Subcutaneous adipose tissue (tissue), 4 donors: ENCODE measurements around the gene CPEB2. TPM values are rescaled to one million over a fixed set of nuclear protein-coding genes. Genes with fewer than 3 reads are reported as not detected.

Source experiments
- total RNA-seq, 4 donors: library from RNA; depleted of rRNA; stranded (reverse); fragments of >200 nt; gene quantifications; one replicate each; pipeline ENCODE4 v1.1.0, GENCODE V29; 2016
- TF ChIP-seq, protein P1 (sequence below): fragments of 450-650 bp; IDR thresholded peaks from one replicate; pipeline ENCODE4 v1.5.1; 2016; ENCODE audit warnings: low read depth, mild to moderate bottlenecking, control low read depth, antibody characterized with exemption, moderate library complexity

The CPEB2 gene
- total RNA-seq, 4 donors from 2014 or later: 25.8 to 28.1 (median 26.0) TPM

DNA sequence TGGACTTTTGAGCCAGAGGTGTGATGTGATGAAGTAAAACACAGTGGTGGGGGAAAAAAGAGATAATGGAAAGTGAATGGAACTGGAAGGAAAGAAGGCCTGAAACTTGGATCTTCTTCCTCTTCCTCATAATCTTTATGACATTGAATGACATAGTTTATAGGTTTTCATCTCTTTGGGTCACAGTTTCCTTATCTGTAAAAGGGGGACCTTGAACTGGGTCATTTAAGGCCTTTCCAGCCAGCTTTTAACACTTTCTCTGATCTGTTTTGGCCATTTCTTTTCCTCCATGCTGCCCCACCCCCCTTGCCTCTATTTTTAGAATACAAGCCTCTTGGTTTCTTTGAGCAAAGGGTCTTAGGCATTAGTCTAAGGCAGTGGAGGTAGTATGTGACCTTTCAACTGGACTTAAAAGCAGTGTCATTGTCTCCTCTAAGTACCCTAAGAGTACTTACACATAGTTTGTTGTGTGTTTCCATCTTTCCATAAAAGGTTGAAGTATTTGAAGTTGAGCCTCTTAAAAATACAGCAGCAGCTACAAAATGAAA, 7.8 kb downstream of the CPEB2 start:
- TF ChIP-seq, protein P1, sequence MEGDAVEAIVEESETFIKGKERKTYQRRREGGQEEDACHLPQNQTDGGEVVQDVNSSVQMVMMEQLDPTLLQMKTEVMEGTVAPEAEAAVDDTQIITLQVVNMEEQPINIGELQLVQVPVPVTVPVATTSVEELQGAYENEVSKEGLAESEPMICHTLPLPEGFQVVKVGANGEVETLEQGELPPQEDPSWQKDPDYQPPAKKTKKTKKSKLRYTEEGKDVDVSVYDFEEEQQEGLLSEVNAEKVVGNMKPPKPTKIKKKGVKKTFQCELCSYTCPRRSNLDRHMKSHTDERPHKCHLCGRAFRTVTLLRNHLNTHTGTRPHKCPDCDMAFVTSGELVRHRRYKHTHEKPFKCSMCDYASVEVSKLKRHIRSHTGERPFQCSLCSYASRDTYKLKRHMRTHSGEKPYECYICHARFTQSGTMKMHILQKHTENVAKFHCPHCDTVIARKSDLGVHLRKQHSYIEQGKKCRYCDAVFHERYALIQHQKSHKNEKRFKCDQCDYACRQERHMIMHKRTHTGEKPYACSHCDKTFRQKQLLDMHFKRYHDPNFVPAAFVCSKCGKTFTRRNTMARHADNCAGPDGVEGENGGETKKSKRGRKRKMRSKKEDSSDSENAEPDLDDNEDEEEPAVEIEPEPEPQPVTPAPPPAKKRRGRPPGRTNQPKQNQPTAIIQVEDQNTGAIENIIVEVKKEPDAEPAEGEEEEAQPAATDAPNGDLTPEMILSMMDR: no peak

DNA sequence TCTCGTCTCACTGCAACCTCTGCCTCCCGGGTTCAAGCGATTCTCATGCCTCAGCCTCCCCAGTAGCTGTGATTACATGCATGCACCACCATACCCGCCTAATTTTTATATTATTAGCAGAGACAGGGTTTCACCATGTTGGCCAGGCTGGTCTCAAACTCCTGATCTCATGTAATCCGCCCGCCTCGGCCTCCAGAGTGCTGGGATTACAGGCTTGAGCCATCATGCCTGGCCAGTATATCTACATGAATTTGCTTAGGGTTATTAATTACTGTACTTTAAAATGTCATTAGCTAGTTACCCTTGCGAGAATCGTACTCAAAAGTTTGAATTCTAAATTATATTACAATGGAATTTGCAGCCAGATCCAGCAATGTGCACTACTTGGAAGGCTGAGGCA, 8.9 kb downstream of the CPEB2 start:
- TF ChIP-seq, protein P1: no peak

DNA sequence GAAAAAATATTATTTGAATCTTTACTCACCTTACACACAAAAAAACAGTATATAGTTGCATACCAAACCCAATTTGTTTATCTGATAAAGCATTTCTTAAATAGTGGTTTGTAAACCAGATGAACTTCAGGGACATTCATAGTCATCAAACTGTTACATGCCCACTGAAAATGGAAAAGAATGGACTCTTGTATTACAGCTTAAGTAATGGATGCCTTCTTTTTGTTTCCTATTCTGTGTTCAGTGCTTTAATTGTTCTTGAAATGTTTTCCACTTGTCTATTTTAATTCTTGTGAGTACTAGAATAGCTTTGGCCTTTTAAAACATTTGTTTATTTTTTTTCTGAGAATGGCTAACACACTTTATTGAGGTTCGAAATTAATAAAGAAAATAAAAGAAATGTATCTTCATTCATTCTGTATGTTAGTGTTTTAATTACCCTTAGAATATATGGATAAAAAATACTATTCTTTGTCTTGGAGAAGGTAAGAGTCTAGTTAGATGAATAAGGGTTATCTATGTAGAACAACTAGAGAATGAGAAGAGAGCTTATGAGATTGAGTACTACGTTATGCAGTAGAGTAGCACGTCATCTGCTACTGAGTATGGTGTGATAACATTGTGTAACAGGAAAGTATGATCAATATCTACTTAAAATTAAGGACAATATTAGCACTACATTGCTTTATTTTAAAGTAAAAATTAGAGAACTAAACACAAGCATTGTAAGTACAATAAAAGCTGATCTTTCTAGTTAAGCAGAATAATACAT, 9.9 kb downstream of the CPEB2 start:
- TF ChIP-seq, protein P1: no peak

DNA sequence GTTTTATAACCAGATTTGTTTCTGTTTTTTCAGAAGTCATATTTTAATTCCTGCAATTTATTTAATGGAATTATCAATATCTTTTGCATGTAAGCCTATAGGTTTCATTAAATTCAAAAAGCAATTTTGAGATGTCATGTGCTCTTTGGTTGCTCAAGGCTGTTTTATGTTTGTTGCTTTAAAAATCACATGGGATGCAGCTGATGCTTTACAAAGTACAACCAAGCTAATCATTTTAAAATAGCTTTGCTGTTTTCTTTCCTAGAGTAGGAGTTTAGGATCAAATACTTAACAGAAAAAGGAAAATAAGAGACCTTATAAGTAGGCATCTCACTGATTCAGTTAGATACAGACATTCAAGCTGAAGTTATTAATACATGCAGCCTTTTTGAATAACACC, 11.3 kb downstream of the CPEB2 start:
- TF ChIP-seq, protein P1: no peak

DNA sequence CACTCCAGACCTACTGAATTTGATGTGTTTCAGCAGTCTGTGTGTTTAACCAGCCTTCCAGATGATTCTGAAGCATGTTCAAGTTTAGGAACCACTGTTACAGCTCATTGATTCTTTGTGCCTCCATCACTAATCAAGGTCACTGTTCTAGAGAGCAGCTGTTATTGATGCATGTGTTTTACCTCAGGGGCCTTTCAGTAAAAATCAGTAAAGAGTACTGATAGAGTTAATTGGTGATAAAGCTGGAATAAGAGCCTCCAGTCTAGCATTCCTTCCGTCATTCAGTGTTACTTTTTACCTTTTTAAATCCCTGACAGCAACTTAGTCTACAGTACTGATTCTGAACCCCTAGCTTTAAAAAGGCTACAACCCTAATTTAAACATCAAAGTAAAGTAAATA, 12.9 kb downstream of the CPEB2 start:
- TF ChIP-seq, protein P1: no peak

DNA sequence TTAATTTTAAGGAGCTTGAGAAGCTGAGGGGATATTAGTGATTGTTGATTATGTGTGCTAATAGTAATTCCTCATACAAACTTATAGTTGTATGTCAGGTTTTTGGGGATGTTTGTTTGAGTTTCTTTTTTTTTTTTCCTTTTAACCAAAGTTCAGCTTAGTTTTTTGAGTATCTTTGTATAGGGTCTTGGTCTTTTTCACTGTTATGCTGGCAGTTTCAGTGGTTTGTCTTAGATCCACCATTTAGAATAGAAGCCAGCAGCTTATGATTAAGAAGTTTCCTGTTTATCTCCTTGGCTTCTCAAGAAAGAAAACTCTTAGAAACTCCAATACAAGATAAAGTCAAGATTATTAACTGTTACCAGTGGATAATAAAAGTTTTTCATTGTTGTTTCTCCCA, 16.1 kb downstream of the CPEB2 start:
- TF ChIP-seq, protein P1: no peak

DNA sequence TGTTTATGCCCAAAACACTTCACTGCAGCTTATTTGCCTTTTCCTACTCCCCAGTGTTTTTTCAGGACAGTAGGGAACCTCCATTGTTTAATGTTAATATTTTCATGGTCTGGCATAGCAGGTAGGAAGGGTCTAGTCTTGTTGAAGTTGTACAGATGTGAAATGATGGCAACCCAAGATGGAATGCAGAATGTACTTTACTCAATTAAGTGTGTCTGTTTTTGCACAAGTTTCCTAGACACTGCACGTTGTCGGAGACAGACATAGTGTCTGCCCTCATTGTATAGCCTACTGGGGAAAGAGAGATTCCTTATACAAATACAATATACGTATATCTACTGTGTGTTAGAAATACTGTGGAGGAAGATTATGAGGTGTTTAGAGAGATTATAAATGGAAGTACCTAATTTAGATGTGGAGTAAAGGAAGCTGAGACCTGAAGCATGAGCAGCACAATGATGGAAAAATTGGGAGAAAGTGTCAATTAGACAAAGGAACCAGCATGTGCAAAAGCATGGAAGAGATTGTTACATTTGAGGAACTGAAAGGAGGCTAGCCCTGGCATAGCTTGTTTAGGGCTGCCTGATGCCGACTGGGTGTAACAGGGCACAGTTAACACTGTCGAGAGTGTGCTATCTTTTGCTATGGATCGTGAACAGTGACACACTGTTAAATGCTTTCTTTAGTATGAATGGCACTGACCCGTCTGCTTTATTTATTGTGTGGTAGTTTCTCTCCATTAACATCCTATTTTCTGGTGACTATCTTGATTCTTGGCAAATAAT, 18.4 kb downstream of the CPEB2 start:
- TF ChIP-seq, protein P1: no peak
